H9 (cell line): ENCODE data around the gene KRTAP9-6. TPM values are rescaled to one million over a fixed set of nuclear protein-coding genes. Genes with fewer than 3 reads are reported as not detected.

Experiments
- DNase-seq: peaks from one replicate; pipeline ENCODE4 v3.0.0-alpha.2; 2017
- H2AFZ ChIP-seq: one replicate; pipeline ENCODE4 v1.6.1; 2013; ENCODE audit warnings: mild to moderate bottlenecking, low read length, control low read depth, moderate library complexity
- H2AK5ac ChIP-seq: 2 replicates; pipeline ENCODE4 v1.6.1; 2013; ENCODE audit warnings: low read length, control low read depth, mixed read lengths; ENCODE audit not compliant: insufficient read length
- H2BK120ac ChIP-seq: one replicate; pipeline ENCODE4 v1.6.1; 2013; ENCODE audit warnings: low read depth, mild to moderate bottlenecking, low read length, control low read depth, inconsistent platforms; ENCODE audit not compliant: poor library complexity, severe bottlenecking
- H2BK12ac ChIP-seq: 2 replicates; pipeline ENCODE4 v1.6.1; 2013; ENCODE audit warnings: low read length, control low read depth, mixed read lengths, low read depth; ENCODE audit not compliant: insufficient read length
- H2BK15ac ChIP-seq: 2 replicates; pipeline ENCODE4 v1.6.1; 2013; ENCODE audit warnings: low read depth, low read length, control low read depth
- H2BK20ac ChIP-seq: one replicate; pipeline ENCODE4 v1.6.1; 2013; ENCODE audit warnings: low read depth, mild to moderate bottlenecking, low read length, control low read depth, inconsistent platforms; ENCODE audit not compliant: poor library complexity, severe bottlenecking
- H2BK5ac ChIP-seq: 2 replicates; pipeline ENCODE4 v1.6.1; 2013; ENCODE audit warnings: low read length, control low read depth, mixed read lengths; ENCODE audit not compliant: insufficient read length
- H3K14ac ChIP-seq: 2 replicates; pipeline ENCODE4 v1.6.1; 2013; ENCODE audit warnings: low read length, control low read depth; ENCODE audit not compliant: insufficient read depth
- H3K18ac ChIP-seq: 2 replicates; pipeline ENCODE4 v1.6.1; 2013; ENCODE audit warnings: low read depth, mild to moderate bottlenecking, mixed read lengths, low read length, control low read depth; ENCODE audit not compliant: insufficient read length
- H3K23ac ChIP-seq: 2 replicates; pipeline ENCODE4 v1.6.1; 2013; ENCODE audit warnings: low read length, control low read depth, mixed read lengths, low read depth; ENCODE audit not compliant: insufficient read length
- H3K23me2 ChIP-seq: 2 replicates; pipeline ENCODE4 v1.6.1; 2013; ENCODE audit warnings: low read depth, mild to moderate bottlenecking, mixed read lengths, low read length, control low read depth; ENCODE audit not compliant: insufficient read length, poor library complexity, severe bottlenecking
- H3K27ac ChIP-seq: 2 replicates; pipeline ENCODE4 v1.5.1; 2013; ENCODE audit warnings: low read length, control low read depth, mixed read lengths, low read depth; ENCODE audit not compliant: insufficient read length
- H3K27me3 ChIP-seq: 2 replicates; pipeline ENCODE4 v1.6.1; 2013; ENCODE audit warnings: low read length, control low read depth, inconsistent platforms; ENCODE audit not compliant: insufficient read depth
- H3K4ac ChIP-seq: 2 replicates; pipeline ENCODE4 v1.6.1; 2013; ENCODE audit warnings: low read depth, mild to moderate bottlenecking, control low read depth, inconsistent platforms, low read length, moderate library complexity
- H3K4me1 ChIP-seq: 2 replicates; pipeline ENCODE4 v1.6.1; 2013; ENCODE audit warnings: low read length, control low read depth, inconsistent platforms; ENCODE audit not compliant: insufficient read depth
- H3K4me2 ChIP-seq: 2 replicates; pipeline ENCODE4 v1.6.1; 2013; ENCODE audit warnings: low read length, control low read depth, mixed read lengths; ENCODE audit not compliant: insufficient read length, insufficient read depth
- H3K56ac ChIP-seq: 2 replicates; pipeline ENCODE4 v1.6.1; 2013; ENCODE audit warnings: low read depth, mild to moderate bottlenecking, mixed read lengths, low read length, control low read depth; ENCODE audit not compliant: insufficient read length
- H3K79me1 ChIP-seq: 2 replicates; pipeline ENCODE4 v1.6.1; 2013; ENCODE audit warnings: low read depth, mild to moderate bottlenecking, moderate library complexity, low read length, control low read depth, inconsistent platforms; ENCODE audit not compliant: insufficient read depth, poor library complexity, severe bottlenecking
- H3K79me2 ChIP-seq: 2 replicates; pipeline ENCODE4 v1.6.1; 2013; ENCODE audit warnings: low read length, control low read depth, inconsistent platforms; ENCODE audit not compliant: insufficient read depth
- H3K9ac ChIP-seq: 2 replicates; pipeline ENCODE4 v1.6.1; 2013; ENCODE audit warnings: low read length, control low read depth, mixed read lengths; ENCODE audit not compliant: insufficient read length; ENCODE audit errors: extremely low read depth
- H3K9me3 ChIP-seq: one replicate; pipeline ENCODE4 v1.6.1; 2013; ENCODE audit warnings: low read depth, low read length, inconsistent platforms; ENCODE audit not compliant: control insufficient read depth
- H3T11ph ChIP-seq: one replicate; pipeline ENCODE4 v1.6.1; 2013; ENCODE audit warnings: mild to moderate bottlenecking, low read length, control low read depth, inconsistent platforms
- H4K20me1 ChIP-seq: one replicate; pipeline ENCODE4 v1.6.1; 2013; ENCODE audit not compliant: control insufficient read depth, insufficient read length, insufficient read depth
- H4K5ac ChIP-seq: 2 replicates; pipeline ENCODE4 v1.6.1; 2013; ENCODE audit warnings: low read depth, mild to moderate bottlenecking, mixed read lengths, low read length, control low read depth; ENCODE audit not compliant: insufficient read length
- H4K8ac ChIP-seq: replicated peaks from 2 replicates; pipeline ENCODE4 v1.6.1; 2013; ENCODE audit warnings: low read length, control low read depth, mixed read lengths, low read depth; ENCODE audit not compliant: insufficient read length
- H4K91ac ChIP-seq: 2 replicates; pipeline ENCODE4 v1.6.1; 2013; ENCODE audit warnings: low read depth, mild to moderate bottlenecking, moderate library complexity, mixed read lengths, low read length, control low read depth; ENCODE audit not compliant: insufficient read length
- H3K27ac Mint-ChIP-seq, 3 experiments: 2 replicates in 2 of 3; 3 replicates in 1 of 3; pipeline ENCODE4 v1.8.0; 2020 to 2021; ENCODE audit warnings: mixed read lengths in 3 of 3, mild to moderate bottlenecking in 1 of 3, moderate library complexity in 1 of 3
- H3K27me3 Mint-ChIP-seq: 2 replicates; pipeline ENCODE4 v1.8.0; 2021; ENCODE audit warnings: low read depth, mild to moderate bottlenecking, moderate library complexity, mixed read lengths
- H3K36me3 Mint-ChIP-seq, 3 experiments: 2 replicates in 2 of 3; 3 replicates in 1 of 3; pipeline ENCODE4 v1.8.0; 2020 to 2021; ENCODE audit warnings: low read depth in 3 of 3, mixed read lengths in 3 of 3; ENCODE audit not compliant: insufficient read depth in 1 of 3
- H3K4me1 Mint-ChIP-seq, 2 experiments: 2 replicates each; pipeline ENCODE4 v1.8.0; 2020; ENCODE audit warnings: mixed read lengths in 2 of 2
- H3K4me3 Mint-ChIP-seq, 2 experiments: 2 replicates in 1 of 2; 3 replicates in 1 of 2; pipeline ENCODE4 v1.8.0; 2020 to 2021; ENCODE audit warnings: mild to moderate bottlenecking in 2 of 2, mixed read lengths in 2 of 2, moderate library complexity in 1 of 2
- H3K9me3 Mint-ChIP-seq, 2 experiments: 2 replicates in 1 of 2; 3 replicates in 1 of 2; pipeline ENCODE4 v1.8.0; 2020; ENCODE audit warnings: mild to moderate bottlenecking in 2 of 2, mixed read lengths in 2 of 2, moderate library complexity in 1 of 2
- WGBS: extraction: QIAGEN DNeasy Blood & Tissue Kit; methylation state at CpG from one replicate; pipeline ENCODE4 v1.1.7; 2013; ENCODE audit warnings: missing lambda C conversion rate, low lambda C conversion rate, mixed read lengths; ENCODE audit not compliant: insufficient read length; ENCODE audit errors: extremely low coverage; 5-methylcytosine and 5-hydroxymethylcytosine counted together
- total RNA-seq: library from RNA; stranded (reverse); gene quantifications from 2 replicates; pipeline ENCODE4 v1.2.1, GENCODE V29; 2021
- TF ChIP-seq, protein P1 (sequence below): fragments of 200-600 bp; sonication (generic); conservative IDR thresholded peaks from 3 replicates; pipeline ENCODE4 v1.8.0; 2021; ENCODE audit warnings: antibody characterized with exemption, mild to moderate bottlenecking

KRTAP9-6 gene
- total RNA-seq, 1 experiment from 2014 or later, result not detected

DNA sequence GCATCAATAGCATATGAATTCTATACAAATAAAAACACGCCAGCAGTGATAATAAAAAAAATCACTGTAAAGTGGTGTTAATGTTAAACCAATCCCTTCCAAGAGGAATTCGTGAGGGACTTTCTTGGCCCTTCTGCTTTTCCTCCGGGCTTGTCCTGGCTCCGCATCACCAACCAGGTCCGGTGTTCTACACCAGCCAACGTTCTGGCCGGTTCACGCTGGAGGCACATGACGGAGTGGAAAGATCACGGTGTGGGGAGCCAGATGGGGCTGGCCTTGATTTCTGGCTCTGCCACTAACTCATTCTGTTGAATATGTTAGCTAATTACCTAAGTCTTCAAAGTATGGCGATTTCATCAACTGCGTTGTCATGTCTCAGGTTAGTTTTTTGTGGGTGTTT is 38.9 kb downstream of the KRTAP9-6 start:
- Histone ChIP-seq H2AK5ac (no peak overlapping the region), H4K91ac (no peak overlapping the region), H3K9me3 (no peaks in the 10 kb centered on the region), H2BK15ac (no peak overlapping the region), H3K4ac (no peak overlapping the region), H2AFZ (no peak overlapping the region), H3K18ac (no peak overlapping the region), H4K20me1 (no peaks in the 10 kb centered on the region), H3K56ac (no peak overlapping the region), H2BK5ac (no peak overlapping the region), H4K8ac (no peak overlapping the region), H4K5ac (no peak overlapping the region), H2BK120ac (no peak overlapping the region), H3K23ac (no peak overlapping the region), H3K14ac (no peak overlapping the region), H3K23me2 (no peaks in the 10 kb centered on the region), H2BK12ac (no peak overlapping the region), H3K4me2 (no peak overlapping the region), H3K27me3 (no peaks in the 10 kb centered on the region), H3K4me1 (no peaks in the 10 kb centered on the region), H3K27ac (no peak overlapping the region), H3K9ac (no peak overlapping the region), H2BK20ac (no peak overlapping the region), H3T11ph (no peak overlapping the region), H3K79me1 (no peaks in the 10 kb centered on the region), H3K79me2 (no peaks in the 10 kb centered on the region)
- WGBS, result no CpG with 5 or more reads among the region's 12 CpGs
- Mint-ChIP-seq H3K4me3 (no peak overlapping the region), H3K27ac (peak overlapping the region in 1 of 3 experiments; percentile 72; a peak in 1 of 7 replicates), H3K9me3 (no peaks in the 10 kb centered on the region; a peak in 1 of 5 replicates), H3K27me3 (peaks cover 9% of the 10 kb centered on the region), H3K4me1 (peaks cover 0 to 5% of the 10 kb centered on the region in 2 experiments; a peak in 1 of 4 replicates), H3K36me3 (no peaks in the 10 kb centered on the region)
- no peak for DNase-seq
- TF ChIP-seq, protein P1, sequence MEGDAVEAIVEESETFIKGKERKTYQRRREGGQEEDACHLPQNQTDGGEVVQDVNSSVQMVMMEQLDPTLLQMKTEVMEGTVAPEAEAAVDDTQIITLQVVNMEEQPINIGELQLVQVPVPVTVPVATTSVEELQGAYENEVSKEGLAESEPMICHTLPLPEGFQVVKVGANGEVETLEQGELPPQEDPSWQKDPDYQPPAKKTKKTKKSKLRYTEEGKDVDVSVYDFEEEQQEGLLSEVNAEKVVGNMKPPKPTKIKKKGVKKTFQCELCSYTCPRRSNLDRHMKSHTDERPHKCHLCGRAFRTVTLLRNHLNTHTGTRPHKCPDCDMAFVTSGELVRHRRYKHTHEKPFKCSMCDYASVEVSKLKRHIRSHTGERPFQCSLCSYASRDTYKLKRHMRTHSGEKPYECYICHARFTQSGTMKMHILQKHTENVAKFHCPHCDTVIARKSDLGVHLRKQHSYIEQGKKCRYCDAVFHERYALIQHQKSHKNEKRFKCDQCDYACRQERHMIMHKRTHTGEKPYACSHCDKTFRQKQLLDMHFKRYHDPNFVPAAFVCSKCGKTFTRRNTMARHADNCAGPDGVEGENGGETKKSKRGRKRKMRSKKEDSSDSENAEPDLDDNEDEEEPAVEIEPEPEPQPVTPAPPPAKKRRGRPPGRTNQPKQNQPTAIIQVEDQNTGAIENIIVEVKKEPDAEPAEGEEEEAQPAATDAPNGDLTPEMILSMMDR, result no peak
